HFF-Myc (cell line): ENCODE measurements around the gene MCM9.
"Not testable (repeated sequence)": the region's sequence is repeated elsewhere in the genome, so short reads cannot be mapped to it uniquely, and the experiment has no call there.

Source experiments
- DNase-seq: peaks from one replicate; pipeline ENCODE4 v3.0.0-alpha.2; 2011; ENCODE audit warnings: low read depth; ENCODE audit errors: extremely low read depth
- H3K4me3 ChIP-seq: replicated peaks from 2 replicates; pipeline ENCODE4 v1.5.1; 2011; ENCODE audit warnings: low read depth, mild to moderate bottlenecking, control low read depth, low read length
- TF ChIP-seq, protein P1 (sequence below): IDR thresholded peaks from 2 replicates; pipeline ENCODE4 v1.5.1; 2012; ENCODE audit warnings: mild to moderate bottlenecking, low read depth, low read length, control low read depth; ENCODE audit errors: missing control alignments

MCM9 gene

DNA sequence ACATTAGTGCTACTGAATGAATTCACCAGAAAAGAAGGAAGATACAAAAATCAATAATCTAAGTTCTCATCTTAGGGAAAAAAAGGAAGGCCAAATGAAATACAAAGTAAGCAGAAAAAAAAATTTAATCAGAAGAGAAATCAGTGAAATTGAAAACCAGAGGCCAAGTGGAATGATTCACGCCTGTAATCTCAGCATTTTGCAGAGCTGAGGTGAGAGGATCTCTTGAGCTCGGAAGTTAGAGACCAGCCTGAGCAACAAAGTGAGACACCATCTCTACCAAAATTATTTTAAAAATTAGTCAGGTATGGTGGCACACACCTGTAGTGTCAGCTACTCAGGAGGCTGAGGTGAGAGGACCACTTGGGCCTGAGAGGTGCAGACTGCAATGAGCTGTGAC lies 62.2 kb downstream of the MCM9 start:
- TF ChIP-seq, protein P1, sequence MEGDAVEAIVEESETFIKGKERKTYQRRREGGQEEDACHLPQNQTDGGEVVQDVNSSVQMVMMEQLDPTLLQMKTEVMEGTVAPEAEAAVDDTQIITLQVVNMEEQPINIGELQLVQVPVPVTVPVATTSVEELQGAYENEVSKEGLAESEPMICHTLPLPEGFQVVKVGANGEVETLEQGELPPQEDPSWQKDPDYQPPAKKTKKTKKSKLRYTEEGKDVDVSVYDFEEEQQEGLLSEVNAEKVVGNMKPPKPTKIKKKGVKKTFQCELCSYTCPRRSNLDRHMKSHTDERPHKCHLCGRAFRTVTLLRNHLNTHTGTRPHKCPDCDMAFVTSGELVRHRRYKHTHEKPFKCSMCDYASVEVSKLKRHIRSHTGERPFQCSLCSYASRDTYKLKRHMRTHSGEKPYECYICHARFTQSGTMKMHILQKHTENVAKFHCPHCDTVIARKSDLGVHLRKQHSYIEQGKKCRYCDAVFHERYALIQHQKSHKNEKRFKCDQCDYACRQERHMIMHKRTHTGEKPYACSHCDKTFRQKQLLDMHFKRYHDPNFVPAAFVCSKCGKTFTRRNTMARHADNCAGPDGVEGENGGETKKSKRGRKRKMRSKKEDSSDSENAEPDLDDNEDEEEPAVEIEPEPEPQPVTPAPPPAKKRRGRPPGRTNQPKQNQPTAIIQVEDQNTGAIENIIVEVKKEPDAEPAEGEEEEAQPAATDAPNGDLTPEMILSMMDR: no peak
- no peak for DNase-seq
- H3K4me3 ChIP-seq: no peak overlapping the region

DNA sequence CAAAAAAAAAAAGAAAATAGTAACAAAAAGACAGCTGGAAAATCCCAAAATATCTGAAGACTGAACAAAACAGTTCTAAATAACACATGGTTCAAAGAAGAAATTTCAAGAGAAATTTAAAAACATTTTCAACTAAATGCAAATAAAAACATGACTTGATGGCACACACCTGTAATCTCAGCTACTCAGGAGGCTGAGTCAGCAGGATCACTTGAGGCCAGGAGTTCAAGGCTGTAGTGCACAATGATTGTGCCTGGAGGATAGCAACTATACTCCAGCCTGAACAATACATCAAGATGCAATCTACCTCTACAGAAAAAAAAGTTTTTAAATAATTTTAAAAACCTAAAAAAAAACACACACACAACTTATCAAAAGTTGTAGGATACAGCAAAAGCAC lies 62.6 kb downstream of the MCM9 start:
- TF ChIP-seq, protein P1: no peak
- DNase-seq: no peak
- H3K4me3 ChIP-seq: no peak overlapping the region

DNA sequence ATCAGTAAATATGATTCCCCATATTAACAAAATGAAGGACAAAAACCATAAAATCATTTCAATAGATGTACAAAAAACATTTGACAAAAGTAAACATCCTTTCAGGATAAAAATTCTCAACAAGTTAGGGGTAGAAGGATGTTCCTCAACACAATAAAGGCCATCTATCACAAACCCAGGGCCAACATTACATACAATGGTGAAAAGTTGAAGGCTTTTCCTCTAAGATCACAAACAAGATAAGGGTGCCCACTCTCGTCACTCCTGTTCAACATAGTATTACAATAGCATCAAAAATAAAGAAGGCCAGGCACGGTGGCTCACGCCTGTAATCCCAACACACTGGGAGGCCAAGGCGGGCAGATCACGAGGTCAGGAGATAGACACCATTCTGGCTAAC lies 63.6 kb downstream of the MCM9 start:
- TF ChIP-seq, protein P1: no peak
- H3K4me3 ChIP-seq: no peak overlapping the region
- DNase-seq: no peak

DNA sequence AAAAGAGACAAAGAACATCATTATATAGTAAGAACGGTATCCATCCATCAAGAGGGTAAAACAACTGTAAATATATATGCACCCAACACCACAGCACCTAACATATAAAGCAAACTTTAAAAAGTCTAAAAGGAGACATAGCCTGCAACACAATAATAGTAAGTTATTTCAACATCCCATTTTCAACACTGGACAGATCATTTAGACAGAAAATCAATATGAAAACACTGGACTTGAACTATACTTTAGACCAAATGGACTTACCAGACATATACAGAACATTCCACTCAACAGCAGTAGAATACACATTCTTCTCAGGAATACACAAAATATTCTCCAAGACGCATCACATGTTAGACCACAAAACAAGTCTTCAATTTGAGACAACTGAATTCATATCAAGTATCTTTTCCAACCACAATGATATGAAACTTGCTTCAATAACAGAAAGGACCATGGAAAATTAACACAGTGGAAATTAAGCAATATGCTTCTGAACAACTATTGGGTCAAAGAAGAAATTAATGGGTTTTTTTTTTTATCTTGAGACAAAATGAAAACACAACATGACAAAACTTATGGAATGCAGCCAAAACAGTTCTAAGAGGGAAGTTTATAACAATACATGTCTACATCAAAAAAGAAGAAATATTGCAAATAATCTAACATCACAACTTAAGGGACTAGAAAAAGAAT lies 64.9 kb downstream of the MCM9 start:
- no peak overlapping the region for H3K4me3 ChIP-seq
- no peak for DNase-seq
- TF ChIP-seq, protein P1: no peak

DNA sequence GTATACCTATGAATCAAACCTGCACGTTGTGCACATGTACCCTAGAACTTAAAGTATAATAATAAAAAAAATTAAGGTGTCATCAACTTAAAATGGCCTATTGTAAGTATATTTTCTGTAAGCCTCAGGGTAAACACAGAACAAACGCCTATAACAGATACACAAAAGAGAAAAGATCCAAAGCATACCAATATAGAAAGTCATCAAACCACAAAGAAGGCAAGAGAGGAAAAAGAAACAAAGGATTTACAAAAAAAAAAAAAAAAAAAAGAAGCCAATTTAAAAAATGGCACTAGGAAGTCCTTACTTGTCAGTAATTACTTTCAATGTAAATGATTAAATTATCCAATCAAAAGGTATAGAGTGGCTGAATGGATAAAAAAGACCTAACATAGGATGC lies 65.6 kb downstream of the MCM9 start:
- no peak overlapping the region for H3K4me3 ChIP-seq
- DNase-seq: no peak
- TF ChIP-seq, protein P1: no peak

DNA sequence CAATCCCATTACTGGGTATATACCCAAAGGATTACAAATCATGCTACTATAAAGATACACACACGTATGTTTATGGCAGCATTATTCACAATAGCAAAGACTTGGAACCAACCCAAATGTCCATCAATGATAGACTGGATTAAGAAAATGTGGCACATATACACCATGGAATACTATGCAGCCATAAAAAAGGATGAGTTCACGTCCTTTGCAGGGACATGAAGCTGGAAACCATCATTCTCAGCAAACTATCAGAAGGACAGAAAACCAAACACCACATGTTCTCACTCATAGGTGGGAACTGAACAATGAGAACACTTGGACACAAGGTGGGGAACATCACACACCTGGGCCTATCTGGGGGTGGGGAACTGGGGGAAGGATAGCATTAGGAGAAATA lies 66.1 kb downstream of the MCM9 start:
- H3K4me3 ChIP-seq, DNase-seq: not testable (repeated sequence)

DNA sequence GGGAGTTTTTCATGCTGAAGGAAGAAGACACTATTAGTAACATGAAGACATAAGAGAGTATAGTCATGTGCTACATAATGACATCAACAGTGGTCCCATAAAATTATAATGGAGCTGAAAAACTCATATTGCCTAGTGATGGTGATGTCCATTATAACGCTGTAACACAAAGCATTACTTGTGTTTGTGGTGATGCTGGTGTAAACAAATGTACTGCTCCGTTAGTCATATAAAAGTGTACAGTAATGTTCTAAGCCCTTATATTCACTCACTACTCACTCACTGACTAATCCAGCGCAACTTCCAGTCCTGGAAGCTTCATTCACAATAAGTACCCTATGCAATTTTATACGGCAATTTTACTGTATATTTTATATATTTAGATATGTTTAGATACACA lies 67.8 kb downstream of the MCM9 start:
- H3K4me3 ChIP-seq: no peak overlapping the region
- no peak for DNase-seq
- TF ChIP-seq, protein P1: no peak
